GM12892 (cell line): ENCODE results near the gene ARMH1.

Experiments
- POLR2A ChIP-seq: IDR thresholded peaks from 2 replicates; pipeline ENCODE4 v1.6.1; 2011; ENCODE audit warnings: low read depth, low read length, control low read depth
- POLR2AphosphoS5 ChIP-seq: IDR thresholded peaks from 2 replicates; pipeline ENCODE4 v1.6.1; 2011; ENCODE audit warnings: low read depth, low read length, control low read depth

GRCh38 chr1:44693900-44694299 lies 19.4 kb downstream of the ARMH1 start:
- TF ChIP-seq POLR2A, result no peak
- no peak for TF ChIP-seq POLR2AphosphoS5
